ENCODE results near the gene TSPAN18. TPM values are rescaled to one million over a fixed set of nuclear protein-coding genes. Genes with fewer than 3 reads are reported as not detected.

Gene TSPAN18
- total RNA-seq, 1 experiment from 2014 or later: 21.3 TPM

DNA sequence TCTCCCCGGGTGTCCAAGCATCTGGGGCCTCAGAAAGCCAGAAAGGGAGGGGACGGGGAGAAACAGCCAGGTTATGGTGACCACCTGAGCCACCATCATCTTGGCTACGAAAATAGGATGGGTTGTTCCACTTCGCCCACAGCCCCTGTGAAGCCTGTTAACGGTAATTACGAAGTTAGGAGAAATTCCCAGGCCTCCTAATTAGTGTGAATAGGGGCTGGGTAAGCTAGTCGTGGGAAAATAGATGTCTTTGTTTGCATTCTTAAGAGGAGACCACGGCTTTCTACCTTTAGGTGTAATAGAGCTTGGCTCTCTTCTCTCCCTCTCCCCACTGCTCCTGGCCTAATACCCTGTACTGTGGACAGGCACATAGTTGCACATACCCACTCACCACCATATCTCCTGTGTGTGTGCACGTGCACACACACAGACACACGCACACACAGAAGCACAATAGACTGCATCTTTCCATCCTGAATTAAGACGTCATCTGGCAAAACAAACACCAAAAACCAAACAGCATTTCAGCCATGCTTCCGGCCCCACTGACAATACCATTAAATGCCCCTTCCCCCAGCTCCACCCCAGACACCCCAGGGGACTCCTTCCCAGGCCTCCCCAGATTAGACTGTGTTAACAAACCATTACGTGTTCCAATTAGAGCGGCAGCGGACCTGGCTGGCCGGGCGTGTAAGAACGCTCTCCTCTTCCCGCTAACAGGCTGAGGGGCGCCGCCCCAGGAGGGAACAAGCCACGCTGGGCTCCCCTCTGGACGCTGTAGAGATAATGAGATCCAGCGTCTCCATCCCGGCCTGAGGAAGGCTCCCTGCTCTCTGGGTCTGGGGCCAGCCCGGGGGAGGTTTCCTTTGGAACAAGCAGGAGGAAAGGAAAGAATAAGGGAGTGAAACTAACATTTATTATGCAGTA is 151.1 kb downstream of the TSPAN18 start:
- POLR2A ChIA-PET: no interaction called here
- intact Hi-C loops (cut with micrococcal nuclease; ENCODE audit: unreplicated experiment): no loop called here

DNA sequence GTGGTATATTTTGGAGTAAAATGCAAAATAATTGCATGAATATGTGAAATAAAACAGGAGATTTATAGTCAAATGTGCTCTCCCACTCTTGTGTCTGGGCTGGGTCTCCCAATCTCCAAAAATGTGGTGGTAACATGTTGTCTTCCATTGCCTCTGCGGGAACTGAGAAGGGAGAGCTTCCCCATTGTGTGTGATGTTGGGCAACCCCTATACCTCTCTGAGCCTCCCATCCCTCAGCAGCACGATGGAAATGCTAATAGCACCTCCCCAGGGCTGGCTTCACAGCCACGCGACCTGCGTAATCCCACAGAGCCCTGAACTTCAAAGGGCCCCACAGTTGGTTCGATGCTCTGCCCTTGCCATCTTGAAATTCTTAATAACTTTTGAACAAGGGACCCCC is 151.9 kb downstream of the TSPAN18 start:
- no TSS peak for BruUV-seq (replicated peaks)
- Histone ChIP-seq H3K36me3 (ENCODE audit: control insufficient read depth, insufficient read depth, low read length) (no peaks in the 10 kb centered on the region), H3K27me3 (ENCODE audit: control insufficient read depth, insufficient read depth, low read length) (no peaks in the 10 kb centered on the region), H3K4me3 (ENCODE audit: low read depth in 2 of 2, low read length in 2 of 2) (no peak overlapping the region), H3K27ac (ENCODE audit: low read length) (no peak overlapping the region), H3K9me3 (ENCODE audit: control insufficient read depth, insufficient read depth, low read depth, low read length) (no peaks in the 10 kb centered on the region), H3K4me1 (ENCODE audit: control insufficient read depth, insufficient read depth, low read length) (no peaks in the 10 kb centered on the region)
- in situ Hi-C loops (cut with HindIII; ENCODE audit: low pct_unique_long_range_greater_than_20kb, low sequenced_read_pairs): no loop called here
- DNase-seq (ENCODE audit: low read depth, low spot score): no peak
- POLR2A ChIA-PET: no interaction called here
- CTCF ChIA-PET: no interaction called here
- intact Hi-C loops (cut with micrococcal nuclease; ENCODE audit: unreplicated experiment): no loop called here
- ATAC-seq: no peak
- no peak for TF ChIP-seq SIN3A (IDR thresholded peaks at IDR 0.05; ENCODE audit: borderline replicate concordance, insufficient read depth, low read depth, low read length)
- TF ChIP-seq, protein P1, sequence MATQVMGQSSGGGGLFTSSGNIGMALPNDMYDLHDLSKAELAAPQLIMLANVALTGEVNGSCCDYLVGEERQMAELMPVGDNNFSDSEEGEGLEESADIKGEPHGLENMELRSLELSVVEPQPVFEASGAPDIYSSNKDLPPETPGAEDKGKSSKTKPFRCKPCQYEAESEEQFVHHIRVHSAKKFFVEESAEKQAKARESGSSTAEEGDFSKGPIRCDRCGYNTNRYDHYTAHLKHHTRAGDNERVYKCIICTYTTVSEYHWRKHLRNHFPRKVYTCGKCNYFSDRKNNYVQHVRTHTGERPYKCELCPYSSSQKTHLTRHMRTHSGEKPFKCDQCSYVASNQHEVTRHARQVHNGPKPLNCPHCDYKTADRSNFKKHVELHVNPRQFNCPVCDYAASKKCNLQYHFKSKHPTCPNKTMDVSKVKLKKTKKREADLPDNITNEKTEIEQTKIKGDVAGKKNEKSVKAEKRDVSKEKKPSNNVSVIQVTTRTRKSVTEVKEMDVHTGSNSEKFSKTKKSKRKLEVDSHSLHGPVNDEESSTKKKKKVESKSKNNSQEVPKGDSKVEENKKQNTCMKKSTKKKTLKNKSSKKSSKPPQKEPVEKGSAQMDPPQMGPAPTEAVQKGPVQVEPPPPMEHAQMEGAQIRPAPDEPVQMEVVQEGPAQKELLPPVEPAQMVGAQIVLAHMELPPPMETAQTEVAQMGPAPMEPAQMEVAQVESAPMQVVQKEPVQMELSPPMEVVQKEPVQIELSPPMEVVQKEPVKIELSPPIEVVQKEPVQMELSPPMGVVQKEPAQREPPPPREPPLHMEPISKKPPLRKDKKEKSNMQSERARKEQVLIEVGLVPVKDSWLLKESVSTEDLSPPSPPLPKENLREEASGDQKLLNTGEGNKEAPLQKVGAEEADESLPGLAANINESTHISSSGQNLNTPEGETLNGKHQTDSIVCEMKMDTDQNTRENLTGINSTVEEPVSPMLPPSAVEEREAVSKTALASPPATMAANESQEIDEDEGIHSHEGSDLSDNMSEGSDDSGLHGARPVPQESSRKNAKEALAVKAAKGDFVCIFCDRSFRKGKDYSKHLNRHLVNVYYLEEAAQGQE (IDR thresholded peaks at IDR 0.05; ENCODE audit: insufficient read depth in 1 of 2, low read depth in 2 of 2, low read length in 1 of 2): no peak
- TF ChIP-seq, protein P2, sequence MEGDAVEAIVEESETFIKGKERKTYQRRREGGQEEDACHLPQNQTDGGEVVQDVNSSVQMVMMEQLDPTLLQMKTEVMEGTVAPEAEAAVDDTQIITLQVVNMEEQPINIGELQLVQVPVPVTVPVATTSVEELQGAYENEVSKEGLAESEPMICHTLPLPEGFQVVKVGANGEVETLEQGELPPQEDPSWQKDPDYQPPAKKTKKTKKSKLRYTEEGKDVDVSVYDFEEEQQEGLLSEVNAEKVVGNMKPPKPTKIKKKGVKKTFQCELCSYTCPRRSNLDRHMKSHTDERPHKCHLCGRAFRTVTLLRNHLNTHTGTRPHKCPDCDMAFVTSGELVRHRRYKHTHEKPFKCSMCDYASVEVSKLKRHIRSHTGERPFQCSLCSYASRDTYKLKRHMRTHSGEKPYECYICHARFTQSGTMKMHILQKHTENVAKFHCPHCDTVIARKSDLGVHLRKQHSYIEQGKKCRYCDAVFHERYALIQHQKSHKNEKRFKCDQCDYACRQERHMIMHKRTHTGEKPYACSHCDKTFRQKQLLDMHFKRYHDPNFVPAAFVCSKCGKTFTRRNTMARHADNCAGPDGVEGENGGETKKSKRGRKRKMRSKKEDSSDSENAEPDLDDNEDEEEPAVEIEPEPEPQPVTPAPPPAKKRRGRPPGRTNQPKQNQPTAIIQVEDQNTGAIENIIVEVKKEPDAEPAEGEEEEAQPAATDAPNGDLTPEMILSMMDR (IDR thresholded peaks at IDR 0.05): no peak
- TF ChIP-seq POLR2AphosphoS5 (IDR thresholded peaks at IDR 0.05; ENCODE audit: low read depth, low read length): no peak
- no peak for TF ChIP-seq TCF7L2 (IDR thresholded peaks at IDR 0.05; ENCODE audit: low read depth, low read length)

More for the DNA sequence above, 151.1 kb downstream of the TSPAN18 start:
- BruUV-seq (replicated peaks): no TSS peak
- in situ Hi-C loops (cut with HindIII; ENCODE audit: low pct_unique_long_range_greater_than_20kb, low sequenced_read_pairs): no loop called here
- Histone ChIP-seq H3K27me3 (ENCODE audit: control insufficient read depth, insufficient read depth, low read length) (no peaks in the 10 kb centered on the region), H3K4me3 (ENCODE audit: low read depth in 2 of 2, low read length in 2 of 2) (no peak overlapping the region), H3K9me3 (ENCODE audit: control insufficient read depth, insufficient read depth, low read depth, low read length) (no peaks in the 10 kb centered on the region), H3K4me1 (ENCODE audit: control insufficient read depth, insufficient read depth, low read length) (no peaks in the 10 kb centered on the region), H3K36me3 (ENCODE audit: control insufficient read depth, insufficient read depth, low read length) (no peaks in the 10 kb centered on the region), H3K27ac (ENCODE audit: low read length) (no peak overlapping the region)
- CTCF ChIA-PET: no interaction called here
- TF ChIP-seq, protein P2 (IDR thresholded peaks at IDR 0.05): no peak
- TF ChIP-seq POLR2AphosphoS5 (IDR thresholded peaks at IDR 0.05; ENCODE audit: low read depth, low read length) (no peak), SIN3A (IDR thresholded peaks at IDR 0.05; ENCODE audit: borderline replicate concordance, insufficient read depth, low read depth, low read length) (no peak), TCF7L2 (IDR thresholded peaks at IDR 0.05; ENCODE audit: low read depth, low read length) (no peak)
- TF ChIP-seq, protein P1 (IDR thresholded peaks at IDR 0.05; ENCODE audit: insufficient read depth in 1 of 2, low read depth in 2 of 2, low read length in 1 of 2): no peak
- ATAC-seq (no peak), DNase-seq (ENCODE audit: low read depth, low spot score) (no peak)

Data from Panc1 (cell line).